Stimulated activated CD8-positive, alpha-beta memory T cell treated with anti-CD3 and anti-CD28 coated beads, Interleukin-15, amount 100 ng/mL, for 24 hours (primary cell): ENCODE measurements around the gene NR3C1.

Experiments used
- DNase-seq: peaks from one replicate; pipeline ENCODE4 v3.0.0-alpha.2; 2020; ENCODE audit warnings: low read depth

NR3C1 gene

GRCh38 chr5:143425835-143426234 is 22.3 kb upstream of the NR3C1 start:
- DNase-seq: no peak

GRCh38 chr5:143418140-143418866 is 14.8 kb upstream of the NR3C1 start:
- DNase-seq: no peak

GRCh38 chr5:143417503-143418139 is 14.1 kb upstream of the NR3C1 start:
- no peak for DNase-seq

- no peak for DNase-seq
Observed at GRCh38 chr5:143416411-143416810, 12.9 kb upstream of the NR3C1 start.

GRCh38 chr5:143413958-143414669 is 10.6 kb upstream of the NR3C1 start:
- no peak for DNase-seq

GRCh38 chr5:143412661-143413342 is 9.3 kb upstream of the NR3C1 start:
- no peak for DNase-seq

- no peak for DNase-seq
Observed at GRCh38 chr5:143409926-143410325, 6.4 kb upstream of the NR3C1 start.

- no peak for DNase-seq
Observed at GRCh38 chr5:143406408-143406807, 2.9 kb upstream of the NR3C1 start.

- no peak for DNase-seq
Observed at GRCh38 chr5:143405849-143406098, 2.3 kb upstream of the NR3C1 start.

- peak; percentile 71 for DNase-seq
Observed at GRCh38 chr5:143405063-143405848, 1.8 kb upstream of the NR3C1 start.

GRCh38 chr5:143404416-143405062 is 1.1 kb upstream of the NR3C1 start:
- DNase-seq: peak; percentile 22

- no peak for DNase-seq
Observed at GRCh38 chr5:143403334-143403592, 223 bp downstream of the NR3C1 start.

- peak; percentile 21 for DNase-seq
Observed at GRCh38 chr5:143402553-143403333, 743 bp downstream of the NR3C1 start.

- no peak for DNase-seq
Observed at GRCh38 chr5:143402017-143402552, 1.4 kb downstream of the NR3C1 start.

GRCh38 chr5:143401227-143402016 is 2.1 kb downstream of the NR3C1 start:
- DNase-seq: no peak

GRCh38 chr5:143400541-143401226 is 2.8 kb downstream of the NR3C1 start:
- no peak for DNase-seq

GRCh38 chr5:143399616-143400540 is 3.6 kb downstream of the NR3C1 start:
- no peak for DNase-seq
